Stimulated activated CD8-positive, alpha-beta memory T cell treated with anti-CD3 and anti-CD28 coated beads, Interleukin-12 subunit alpha, Interleukin-12 subunit beta, amount 100 ng/mL, for 24 hours (primary cell): ENCODE results near the gene ERI3.
A peak's percentile ranks its signal among the peaks of the same experiment; 100 is the strongest.

Experiments used
- DNase-seq: peaks from one replicate; pipeline ENCODE4 v3.0.0-alpha.2; 2020; ENCODE audit errors: extremely low read depth

ERI3 gene

GRCh38 chr1:44354840-44355581 is at the start of gene ERI3:
Gene ERI3, minus strand, starts transcription at chr1:44355257. Its CDS starts 231 bp downstream, at chr1:44355026.
- DNase-seq = peak; percentile 91

GRCh38 chr1:44401256-44402228 is 46.5 kb upstream of the ERI3 start:
- DNase-seq = no peak

GRCh38 chr1:44390277-44390676 is 35.2 kb upstream of the ERI3 start:
- no peak for DNase-seq

DNA sequence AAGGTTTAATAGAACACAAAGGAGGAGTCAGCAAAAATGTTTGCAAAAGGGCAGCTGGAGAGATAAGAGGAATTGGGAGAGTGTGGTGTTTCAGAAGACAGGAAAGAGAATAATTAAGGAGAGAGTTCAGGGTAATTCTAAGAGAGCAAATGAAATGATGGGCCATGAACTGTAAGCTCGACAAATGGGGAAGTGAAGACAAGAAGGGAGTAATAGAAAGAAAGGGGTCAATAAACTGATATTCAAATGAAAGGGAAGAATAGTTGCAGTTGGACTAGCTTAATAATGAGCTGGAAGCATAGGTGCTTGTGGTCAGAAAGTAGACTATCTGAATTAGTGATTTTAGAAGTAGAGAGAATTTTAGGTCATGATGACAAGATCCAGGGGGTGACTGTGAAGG is 34.4 kb upstream of the ERI3 start:
- DNase-seq = no peak

DNA sequence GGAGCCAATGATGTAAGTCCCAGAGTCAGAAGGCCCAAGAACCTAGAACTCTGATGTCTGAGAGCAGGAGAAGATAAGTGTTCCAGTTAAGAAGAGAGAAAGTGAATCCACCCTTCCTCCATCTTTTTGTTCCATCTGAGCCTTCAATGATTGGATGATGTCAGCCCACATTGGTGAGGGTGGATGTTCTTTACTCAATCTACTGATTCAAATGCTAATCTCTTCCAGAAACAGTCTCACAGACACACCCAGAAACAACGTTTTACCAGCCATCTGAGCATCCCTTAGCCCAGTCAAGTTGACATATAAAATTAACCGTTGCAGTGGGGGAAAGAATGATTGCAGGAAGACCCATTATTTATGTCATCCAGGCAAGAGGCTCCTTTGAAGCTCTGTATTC is 33.5 kb upstream of the ERI3 start:
- no peak for DNase-seq

DNA sequence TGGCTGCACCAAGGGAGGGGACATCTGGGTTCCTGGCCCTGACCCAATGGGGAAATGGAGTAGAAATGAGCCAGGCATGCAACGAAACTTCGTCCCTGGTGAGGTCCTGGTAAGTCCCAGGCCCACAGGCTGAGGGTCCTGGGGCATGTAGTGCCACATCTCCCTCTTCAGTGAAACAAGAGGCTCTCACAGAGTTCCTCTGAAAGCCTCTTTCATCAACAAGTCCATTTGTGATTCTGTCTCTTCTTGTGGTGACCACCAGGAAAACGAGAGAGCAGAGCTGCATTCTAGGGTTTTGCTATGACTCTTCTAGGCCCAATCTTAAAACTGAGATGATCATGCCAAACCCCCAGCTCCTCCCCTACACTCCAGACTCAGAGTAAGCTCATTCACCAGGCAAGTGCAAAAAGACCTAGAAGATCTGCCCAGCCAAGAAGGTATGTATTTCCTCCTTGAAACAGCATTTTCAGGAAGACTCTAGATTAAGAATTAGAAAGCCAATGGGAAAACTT is 25.7 kb upstream of the ERI3 start:
- no peak for DNase-seq

DNA sequence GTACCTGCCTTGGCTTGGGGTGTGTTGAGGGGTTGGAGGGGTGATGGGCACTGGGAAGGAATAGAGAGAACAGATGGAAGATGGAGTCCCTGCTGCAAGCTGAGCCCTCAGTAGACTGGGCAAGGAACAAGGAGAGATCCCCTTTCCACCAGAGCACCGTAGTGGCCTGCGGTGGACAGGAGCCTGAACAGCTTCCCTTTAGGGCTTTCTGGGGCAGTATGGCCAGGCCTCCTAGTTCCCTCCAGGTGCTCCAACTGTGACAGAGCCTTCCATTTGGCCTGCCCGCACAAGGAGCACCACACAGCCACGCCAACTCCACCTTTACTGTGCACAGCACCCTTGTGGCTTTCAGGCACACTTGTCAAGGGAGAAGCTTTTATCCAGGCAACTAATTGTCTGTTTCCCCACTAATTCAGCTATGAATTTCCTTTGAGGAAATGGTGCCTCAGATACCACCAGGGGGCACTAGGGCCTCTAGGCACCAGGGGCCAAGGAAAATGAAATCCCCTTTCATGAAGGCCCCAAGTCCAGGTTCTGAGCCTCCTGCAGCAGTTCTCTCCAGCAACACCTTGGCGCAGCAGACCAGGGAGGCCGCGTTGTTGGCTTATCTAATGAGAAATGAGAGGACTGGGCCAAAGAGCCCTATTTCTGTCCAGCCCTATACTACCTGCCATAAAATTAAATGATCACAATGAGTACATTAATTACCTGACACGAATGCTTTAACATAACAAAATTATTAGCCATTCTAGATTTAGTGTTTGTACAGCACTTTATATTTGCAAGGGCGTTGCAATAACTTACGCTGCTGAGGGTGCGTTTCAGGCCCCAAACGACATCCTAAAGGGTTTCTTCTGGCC is 23.1 kb upstream of the ERI3 start:
- no peak for DNase-seq

GRCh38 chr1:44375547-44375946 is 20.5 kb upstream of the ERI3 start:
- DNase-seq = no peak

- no peak for DNase-seq
Measured at GRCh38 chr1:44371206-44371605, 16.1 kb upstream of the ERI3 start.

- DNase-seq = no peak
Measured at GRCh38 chr1:44368471-44369151, 13.6 kb upstream of the ERI3 start.

DNA sequence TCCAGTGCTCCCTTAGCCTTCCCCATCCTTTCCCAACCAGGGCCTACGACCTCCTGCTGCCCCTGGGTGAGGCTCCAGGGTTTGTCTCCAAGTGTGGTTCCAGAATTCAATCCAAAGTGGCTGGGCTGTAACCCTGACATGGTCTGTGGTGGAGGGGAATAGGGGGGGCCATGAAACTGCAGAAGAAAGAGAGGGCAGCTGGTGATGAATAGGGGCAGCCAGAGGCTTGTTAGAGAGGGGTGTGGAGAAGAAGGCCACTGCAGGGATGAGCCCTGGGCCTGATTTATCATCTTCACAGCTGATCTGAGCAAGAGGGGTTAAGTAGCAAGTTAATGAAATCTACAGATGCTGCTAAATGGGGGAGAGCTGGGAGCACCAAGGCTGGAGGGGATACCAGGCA is 12.9 kb upstream of the ERI3 start:
- DNase-seq = no peak

GRCh38 chr1:44366371-44366975 is 11.4 kb upstream of the ERI3 start:
- DNase-seq = no peak

DNA sequence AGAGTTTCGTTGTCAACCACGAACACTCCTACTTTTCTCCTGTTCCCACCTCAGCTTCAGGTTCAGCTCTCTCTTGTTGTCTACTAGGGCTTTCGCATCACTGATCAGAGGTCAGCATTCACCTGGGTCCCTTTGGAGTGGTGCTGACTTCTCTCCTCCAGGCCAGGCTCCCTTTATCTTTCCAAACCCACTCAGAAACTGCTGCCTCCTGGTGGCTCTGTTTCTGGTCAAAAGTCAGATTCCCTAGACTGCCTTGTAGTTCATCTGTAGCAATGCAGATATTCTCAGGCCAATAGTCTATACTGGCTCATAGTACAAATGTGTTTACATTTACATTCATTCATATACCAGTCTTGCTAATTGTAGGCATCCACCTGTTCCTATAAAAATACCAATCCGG is 6.4 kb upstream of the ERI3 start:
- no peak for DNase-seq

DNA sequence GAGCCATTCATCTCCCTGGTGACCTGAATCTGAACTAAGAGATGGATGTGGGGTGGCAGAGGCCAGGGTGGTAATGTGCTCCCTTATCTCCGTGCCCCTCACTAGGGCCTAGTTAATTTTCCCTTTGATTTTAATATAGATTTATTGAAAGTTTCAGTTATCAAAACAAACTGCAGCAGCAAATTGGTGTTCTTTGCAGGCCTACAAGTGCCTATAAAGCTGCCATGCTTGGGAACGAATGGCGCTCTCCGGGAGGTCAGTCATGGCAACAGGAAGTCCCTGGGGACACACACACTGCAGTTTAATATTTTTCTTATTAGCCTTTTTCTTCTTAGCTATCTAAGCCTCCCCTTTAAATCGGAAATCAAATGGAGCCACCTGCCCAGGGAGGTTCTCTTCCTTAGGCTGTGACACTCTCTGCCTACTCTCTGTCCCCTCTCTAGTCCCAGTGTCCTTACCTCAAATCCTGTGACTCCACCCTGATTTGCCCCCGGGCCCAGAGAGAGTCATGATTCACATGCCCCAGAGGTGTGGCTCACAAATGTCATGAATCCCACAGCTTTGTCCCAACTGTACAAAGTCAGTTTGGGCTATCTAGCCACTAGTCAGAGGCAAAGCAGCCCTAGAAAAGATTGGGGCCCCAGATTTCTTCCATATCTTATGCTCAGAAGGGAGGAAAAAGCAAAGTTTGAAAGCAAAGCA is 4.3 kb upstream of the ERI3 start:
- DNase-seq = no peak

DNA sequence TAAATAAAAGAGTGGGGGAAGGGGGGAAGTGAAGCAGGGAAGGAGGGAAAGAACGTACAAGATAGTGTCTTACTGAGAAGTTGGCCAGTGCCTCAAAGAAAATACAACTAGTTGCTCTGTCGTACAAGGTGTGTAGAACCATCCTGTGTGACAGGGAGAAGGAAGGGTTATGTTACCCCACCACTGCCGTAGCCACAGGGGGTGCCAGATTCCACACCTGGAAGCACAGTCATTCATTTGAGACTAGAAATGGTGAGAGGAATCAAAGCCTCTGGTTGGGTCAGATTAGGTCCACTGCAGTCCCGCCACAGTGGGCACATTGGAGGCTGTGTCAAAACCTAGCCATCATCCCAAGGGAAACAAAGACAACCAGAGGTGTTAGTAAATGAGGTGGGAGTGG is 2.7 kb upstream of the ERI3 start:
- no peak for DNase-seq

DNA sequence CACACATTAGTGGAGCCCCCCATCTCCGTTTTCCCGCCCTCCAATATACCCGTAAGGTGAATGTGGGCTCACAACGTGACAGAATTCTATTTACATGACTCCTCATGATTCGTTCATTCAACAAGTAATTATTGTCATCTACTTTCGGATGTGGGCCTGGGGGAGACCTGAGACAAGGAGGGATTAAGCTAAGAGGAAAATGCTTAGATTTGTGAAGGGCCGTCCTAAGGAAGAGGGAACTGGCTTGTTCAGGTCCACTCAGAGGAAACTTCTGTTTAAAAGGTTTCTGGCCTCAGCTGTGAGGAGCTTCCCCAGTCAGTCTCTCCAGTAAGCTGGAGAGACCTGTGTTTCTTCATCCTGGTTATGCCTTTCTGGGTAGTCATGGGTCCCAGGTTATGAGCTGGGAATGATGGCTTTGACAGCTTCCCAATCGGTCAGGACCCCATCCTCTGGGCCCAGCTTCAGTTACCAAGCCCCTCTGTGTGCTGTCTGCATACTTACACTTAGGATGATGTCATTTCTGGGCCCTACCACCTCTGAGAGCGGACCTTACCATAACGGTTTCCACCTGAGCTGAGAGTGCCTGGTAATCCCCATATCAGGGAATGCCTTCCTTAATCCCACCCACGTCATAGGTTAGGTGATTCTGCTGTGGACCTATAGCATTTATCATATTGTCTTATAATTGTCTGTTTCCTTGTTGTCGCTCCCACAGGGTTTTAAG is 687 bp upstream of the ERI3 start:
- no peak for DNase-seq

GRCh38 chr1:44354268-44354839 is 703 bp downstream of the ERI3 start:
- no peak for DNase-seq

- no peak for DNase-seq
Measured at GRCh38 chr1:44353604-44354003, 1.5 kb downstream of the ERI3 start.

DNA sequence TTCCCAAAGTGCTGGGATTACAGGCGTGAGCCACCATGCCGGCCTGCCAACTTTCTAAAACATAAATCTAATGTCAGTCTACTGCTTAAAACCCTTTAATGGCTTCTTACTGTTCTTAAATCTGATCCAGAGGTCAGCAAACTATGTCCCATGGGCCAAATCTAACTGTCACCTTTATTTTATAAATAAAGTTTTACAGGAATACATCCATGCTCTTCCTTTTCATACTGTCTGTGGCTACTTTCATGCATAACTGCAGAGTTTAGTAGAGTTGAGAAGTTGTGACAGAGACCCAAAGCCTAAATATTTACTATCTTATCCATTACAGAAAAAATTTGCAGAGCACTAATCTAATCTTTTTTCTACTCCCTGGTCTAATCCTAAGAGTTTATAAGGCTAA is 3.8 kb downstream of the ERI3 start:
- DNase-seq = no peak
